Transverse colon (tissue), 4 donors: Measurements from ENCODE around the gene MCAT. TPM values are rescaled to one million over a fixed set of nuclear protein-coding genes. Genes with fewer than 3 reads are reported as not detected.

ENCODE experiments used
- DNase-seq: peaks from one replicate; pipeline ENCODE4 v3.0.0-alpha.2; 2019
- H3K27ac ChIP-seq, 4 donors: fragments of 200-600 bp; sonication (generic); 2 replicates each; pipeline ENCODE4 v1.5.1; 2016 to 2018; ENCODE audit warnings: inconsistent platforms in 4 of 4
- H3K27me3 ChIP-seq: fragments of 200-600 bp; sonication (generic); 2 replicates; pipeline ENCODE4 v1.5.1; 2017; ENCODE audit warnings: inconsistent platforms
- H3K36me3 ChIP-seq, 4 donors: fragments of 200-600 bp; sonication (generic); 2 replicates each; pipeline ENCODE4 v1.5.1; 2017 to 2019; ENCODE audit warnings: inconsistent platforms in 4 of 4
- H3K4me1 ChIP-seq, 4 donors: fragments of 200-600 bp; sonication (generic); 2 replicates each; pipeline ENCODE4 v1.5.1; 2017 to 2020; ENCODE audit warnings: inconsistent platforms in 4 of 4
- H3K4me3 ChIP-seq, 4 donors: fragments of 200-600 bp; sonication (generic); 1 replicate in 1 of 4; 2 replicates in 3 of 4; pipeline versions ENCODE4 v1.5.1 to v1.6.1; 2017 to 2019; ENCODE audit warnings: inconsistent platforms in 4 of 4
- H3K9me3 ChIP-seq, 2 donors: fragments of 200-600 bp; sonication (generic); 2 replicates each; pipeline ENCODE4 v1.5.1; 2017 to 2019; ENCODE audit warnings: inconsistent platforms in 2 of 2
- CTCF ChIP-seq, 5 experiments: fragments of 200-600 bp in 3 of 5; fragments of 450-650 bp in 2 of 5; sonication (generic) in 3 of 5; IDR thresholded peaks; 1 replicate in 2 of 5; 2 replicates in 3 of 5; pipeline ENCODE4 v1.5.1; 2016 to 2017; ENCODE audit warnings: antibody characterized with exemption in 5 of 5, inconsistent platforms in 3 of 5, mild to moderate bottlenecking in 2 of 5, moderate library complexity in 1 of 5
- EP300 ChIP-seq: sonication (generic); formaldehyde crosslinking; IDR thresholded peaks from one replicate; pipeline ENCODE4 v1.6.1; 2017; ENCODE audit warnings: antibody characterized with exemption, low read depth
- POLR2A ChIP-seq: fragments of 450-650 bp; IDR thresholded peaks from one replicate; pipeline ENCODE4 v1.6.1; 2016; ENCODE audit warnings: antibody characterized with exemption, mild to moderate bottlenecking, moderate library complexity
- POLR2AphosphoS5 ChIP-seq, 3 donors: sonication (generic); formaldehyde crosslinking; IDR thresholded peaks; one replicate each; pipeline ENCODE4 v1.6.1; 2016; ENCODE audit warnings: antibody characterized with exemption in 3 of 3
- WGBS, 2 donors: methylation state at CpG; one replicate each; pipeline ENCODE4 v1.1.5; 2018; ENCODE audit warnings: low coverage in 1 of 2; 5-methylcytosine and 5-hydroxymethylcytosine counted together
- in situ Hi-C, 4 donors: fragments of 200-750 bp; cut with MboI; loops; one replicate each; pipeline versions ENCODE4 v1.15.0 to v1.15.1; 2017; ENCODE audit warnings: low sequenced_read_pairs in 3 of 4, low pct_ligation_motif_present in 1 of 4, low pct_unique_long_range_greater_than_20kb in 1 of 4
- intact Hi-C: fragments of 100-400 bp; cut with DNase I; formaldehyde crosslinking; loops from one replicate; pipeline ENCODE4 v1.15.1; 2023; ENCODE audit warnings: low total_unique reads
- total RNA-seq, 4 donors: library from RNA; depleted of rRNA; stranded (reverse); fragments of >200 nt; gene quantifications; one replicate each; pipeline ENCODE4 v1.1.0, GENCODE V29; 2016

The MCAT gene
- total RNA-seq, 4 donors from 2014 or later = 20.9 to 24.3 (median 22.5) TPM

GRCh38 chr22:43092085-43092484, 51.1 kb downstream of the MCAT start:
- WGBS, 2 donors = 68 to 82% methylated on average over 6 to 9 of the region's 9 CpGs
- Histone ChIP-seq H3K4me1 (peaks cover 0 to 12% (median 10%) of the 10 kb centered on the region in 4 donors), H3K36me3 (no peaks in the 10 kb centered on the region), H3K27ac (no peak overlapping the region), H3K27me3 (no peaks in the 10 kb centered on the region), H3K9me3 (peaks cover 0 to 7% of the 10 kb centered on the region in 2 donors), H3K4me3 (no peak overlapping the region)
- no peak for DNase-seq
- in situ Hi-C loops (no loop called here), intact Hi-C loops (no loop called here)
- TF ChIP-seq POLR2AphosphoS5 (IDR thresholded peaks at IDR 0.05) = no peak
- TF ChIP-seq EP300 = no peak
- TF ChIP-seq POLR2A = no peak
- TF ChIP-seq CTCF (IDR thresholded peaks at IDR 0.05) = no peak

GRCh38 chr22:43090130-43090789, 52.9 kb downstream of the MCAT start:
- peak; percentile 47 for DNase-seq
- TF ChIP-seq POLR2AphosphoS5 (IDR thresholded peaks at IDR 0.05) (no peak), CTCF (IDR thresholded peaks at IDR 0.05) (peak in 3 of 5 experiments; percentile 16 to 22 (median 19))
- Histone ChIP-seq H3K27me3 (no peaks in the 10 kb centered on the region), H3K36me3 (no peaks in the 10 kb centered on the region), H3K4me3 (no peak overlapping the region), H3K9me3 (no peaks in the 10 kb centered on the region), H3K27ac (peak overlapping the region in 3 of 4 donors; percentile 61 to 87 (median 79)), H3K4me1 (peaks cover 0 to 22% (median 12%) of the 10 kb centered on the region in 4 donors)
- 47 to 54% methylated on average over 2 to 6 of the region's 6 CpGs for WGBS, 2 donors
- intact Hi-C loops (no loop called here), in situ Hi-C loops (no loop called here)

GRCh38 chr22:43088984-43089717, 54.0 kb downstream of the MCAT start, which contains the start of gene TTLL1:
TTLL1 (minus strand) TSS chr22:43089391; CDS start chr22:43075586, 13,805 bp downstream.
- H3K9me3 ChIP-seq = no peaks in the 10 kb centered on the region
- DNase-seq = peak; percentile 93
- no peaks in the 10 kb centered on the region for H3K27me3 ChIP-seq
- TF ChIP-seq CTCF (IDR thresholded peaks at IDR 0.05) = peak in 2 of 5 experiments; percentile 28 to 36
- no peak for TF ChIP-seq EP300
- TF ChIP-seq POLR2A = no peak
- peak; percentile 46 to 70 (median 55) for TF ChIP-seq POLR2AphosphoS5 (IDR thresholded peaks at IDR 0.05)
- H3K27ac ChIP-seq = peak within 1 kb of the TSS; percentile 61 to 87 (median 81)
- H3K36me3 ChIP-seq = no peaks in the 10 kb centered on the region
- 7 to 21% methylated on average over 10 to 48 of the region's 64 CpGs for WGBS, 2 donors
- peaks cover 0 to 22% (median 12%) of the 10 kb centered on the region in 4 donors for H3K4me1 ChIP-seq
- intact Hi-C loops (no loop called here), in situ Hi-C loops (no loop called here)
- peak within 1 kb of the TSS; percentile 54 to 67 (median 63) for H3K4me3 ChIP-seq

- Histone ChIP-seq H3K27ac (peak overlapping the region; percentile 61 to 87 (median 81)), H3K27me3 (no peaks in the 10 kb centered on the region), H3K4me3 (peak overlapping the region; percentile 54 to 67 (median 63)), H3K4me1 (peaks cover 0 to 22% (median 12%) of the 10 kb centered on the region in 4 donors), H3K9me3 (no peaks in the 10 kb centered on the region), H3K36me3 (no peaks in the 10 kb centered on the region)
- 51 to 63% methylated on average over 6 to 9 of the region's 9 CpGs for WGBS, 2 donors
- in situ Hi-C loops = no loop called here
- no peak for DNase-seq
- intact Hi-C loops = no loop called here
- TF ChIP-seq POLR2A (no peak), POLR2AphosphoS5 (IDR thresholded peaks at IDR 0.05) (no peak), CTCF (IDR thresholded peaks at IDR 0.05) (no peak), EP300 (no peak)
Observed at GRCh38 chr22:43088627-43088983, 54.6 kb downstream of the MCAT start.
